ENCODE results near the gene GRIK4.

GRCh38 chr11:120569861-120570260 is 58.3 kb downstream of the GRIK4 start:
- no peak for TF ChIP-seq POLR2AphosphoS5 (IDR thresholded peaks at IDR 0.05; ENCODE audit: control insufficient read depth, insufficient read depth, low read depth, low read length)
- no peak for TF ChIP-seq RFX5 (IDR thresholded peaks at IDR 0.05; ENCODE audit: low read depth, low read length)
- no peak for TF ChIP-seq CBFB (CRISPR knock-in tag; IDR thresholded peaks at IDR 0.05)
- TF ChIP-seq MGA (IDR thresholded peaks at IDR 0.05) = no peak
- TF ChIP-seq NFYB (IDR thresholded peaks at IDR 0.05; ENCODE audit: extremely low read depth, insufficient read length) = no peak
- TF ChIP-seq RHOXF2B (CRISPR knock-in tag; conservative IDR thresholded peaks at IDR 0.05) = no peak
- TF ChIP-seq POLR2AphosphoS2 (IDR thresholded peaks at IDR 0.05; ENCODE audit: low read length) = no peak
- no peak for TF ChIP-seq NCOA2 (IDR thresholded peaks at IDR 0.05; ENCODE audit: partially characterized antibody in 2 of 2)

Data from K562 (cell line).